DOHH2 (cell line): Measurements from ENCODE around the gene IMPDH1.

Source experiments
- EZH2phosphoT487 ChIP-seq: fragments of 200-600 bp; sonication (generic); IDR thresholded peaks from 2 replicates; pipeline ENCODE4 v1.6.1; 2017; ENCODE audit warnings: borderline replicate concordance, mild to moderate bottlenecking, antibody characterized with exemption, low read length, moderate library complexity, mixed read lengths
- TF ChIP-seq, protein P1 (sequence below): fragments of 200-600 bp; sonication (generic); IDR thresholded peaks from one replicate; pipeline ENCODE4 v1.5.1; 2014; ENCODE audit warnings: antibody characterized with exemption, mild to moderate bottlenecking, low read depth, low read length; ENCODE audit not compliant: poor library complexity, severe bottlenecking

DNA sequence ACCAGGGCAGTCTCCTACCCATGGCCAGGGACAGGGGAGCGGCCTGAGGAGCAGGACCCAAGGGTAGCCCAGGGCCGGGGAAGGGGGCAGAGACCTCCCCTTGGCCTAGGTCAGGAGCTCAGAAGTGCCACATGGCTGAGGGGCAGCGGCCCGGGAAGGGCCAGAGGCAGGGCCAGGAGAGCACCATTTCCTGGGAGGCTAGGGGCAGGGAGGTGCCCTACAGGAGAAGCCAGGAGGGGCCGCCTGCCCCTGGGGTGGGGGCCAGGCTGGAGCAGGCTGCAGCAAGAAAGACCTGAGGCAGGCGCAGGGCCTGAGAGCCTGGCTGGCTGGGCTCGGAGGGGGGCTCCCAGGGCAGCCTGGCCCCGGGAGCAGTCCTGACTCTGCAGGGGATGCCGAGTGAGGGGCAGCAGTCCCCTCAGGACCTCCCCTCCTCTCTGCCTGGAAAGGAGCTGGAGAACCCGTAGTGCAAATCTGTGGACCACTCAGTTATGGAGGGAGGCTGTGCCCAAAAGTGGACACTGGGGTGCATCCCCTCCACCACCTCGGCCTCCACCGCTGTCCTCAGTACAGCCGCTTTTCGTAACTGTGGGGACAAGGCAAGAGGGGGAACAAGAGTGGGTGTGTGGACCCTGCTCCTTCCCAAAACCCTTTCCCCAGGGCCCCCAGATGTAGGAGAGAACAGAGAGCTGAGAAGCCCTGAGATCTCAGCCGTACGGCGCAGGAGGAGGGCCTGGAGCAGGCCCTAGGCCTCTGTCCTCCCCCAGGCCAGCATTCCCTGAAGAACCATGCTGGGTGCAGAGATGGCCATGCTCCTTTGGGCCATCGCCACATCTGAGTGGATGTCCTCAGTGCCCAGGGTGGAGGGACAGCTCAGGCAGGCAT, 17.1 kb downstream of the IMPDH1 start:
- TF ChIP-seq, protein P1, sequence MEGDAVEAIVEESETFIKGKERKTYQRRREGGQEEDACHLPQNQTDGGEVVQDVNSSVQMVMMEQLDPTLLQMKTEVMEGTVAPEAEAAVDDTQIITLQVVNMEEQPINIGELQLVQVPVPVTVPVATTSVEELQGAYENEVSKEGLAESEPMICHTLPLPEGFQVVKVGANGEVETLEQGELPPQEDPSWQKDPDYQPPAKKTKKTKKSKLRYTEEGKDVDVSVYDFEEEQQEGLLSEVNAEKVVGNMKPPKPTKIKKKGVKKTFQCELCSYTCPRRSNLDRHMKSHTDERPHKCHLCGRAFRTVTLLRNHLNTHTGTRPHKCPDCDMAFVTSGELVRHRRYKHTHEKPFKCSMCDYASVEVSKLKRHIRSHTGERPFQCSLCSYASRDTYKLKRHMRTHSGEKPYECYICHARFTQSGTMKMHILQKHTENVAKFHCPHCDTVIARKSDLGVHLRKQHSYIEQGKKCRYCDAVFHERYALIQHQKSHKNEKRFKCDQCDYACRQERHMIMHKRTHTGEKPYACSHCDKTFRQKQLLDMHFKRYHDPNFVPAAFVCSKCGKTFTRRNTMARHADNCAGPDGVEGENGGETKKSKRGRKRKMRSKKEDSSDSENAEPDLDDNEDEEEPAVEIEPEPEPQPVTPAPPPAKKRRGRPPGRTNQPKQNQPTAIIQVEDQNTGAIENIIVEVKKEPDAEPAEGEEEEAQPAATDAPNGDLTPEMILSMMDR: no peak
- TF ChIP-seq EZH2phosphoT487: no peak
